HL-60 (cell line): Measurements from ENCODE around the gene COPZ1.

ENCODE experiments used
- CTCF ChIP-seq: IDR thresholded peaks from one replicate; pipeline ENCODE4 v1.5.1; 2011; ENCODE audit warnings: low read length, control low read depth, inconsistent platforms; ENCODE audit not compliant: insufficient read depth
- POLR2AphosphoS5 ChIP-seq: IDR thresholded peaks from 2 replicates; pipeline ENCODE4 v1.6.1; 2012; ENCODE audit warnings: low read depth
- REST ChIP-seq: IDR thresholded peaks from 2 replicates; pipeline ENCODE4 v1.6.1; 2012; ENCODE audit warnings: low read depth; ENCODE audit not compliant: insufficient replicate concordance
- SPI1 ChIP-seq: IDR thresholded peaks from 2 replicates; pipeline ENCODE4 v1.6.1; 2012; ENCODE audit warnings: low read depth, mild to moderate bottlenecking, borderline replicate concordance

- TF ChIP-seq CTCF (no peak), POLR2AphosphoS5 (no peak), REST (no peak), SPI1 (no peak)
Measured at GRCh38 chr12:54299515-54300224, 25.3 kb upstream of the COPZ1 start.
